Mesenchymal stem cell (in vitro differentiated cells and primary cell): ENCODE results near the gene NREP.
A peak's percentile ranks its signal among the peaks of the same experiment; 100 is the strongest.

Experiments
- DNase-seq: peaks from one replicate; pipeline ENCODE4 v3.0.0-alpha.2; 2013
- H2AFZ ChIP-seq: one replicate; pipeline ENCODE4 v1.6.1; 2013; ENCODE audit warnings: low read depth, mild to moderate bottlenecking, control low read depth, inconsistent platforms, low read length, moderate library complexity
- H2AK5ac ChIP-seq: 2 replicates; pipeline ENCODE4 v1.6.1; 2013; ENCODE audit warnings: low read length, moderate library complexity, mild to moderate bottlenecking, inconsistent platforms; ENCODE audit not compliant: severe bottlenecking
- H2BK120ac ChIP-seq: one replicate; pipeline ENCODE4 v1.6.1; 2013; ENCODE audit warnings: low read depth, mild to moderate bottlenecking, inconsistent platforms, low read length, moderate library complexity
- H2BK12ac ChIP-seq, 2 experiments: one replicate each; pipeline ENCODE4 v1.6.1; 2013; ENCODE audit warnings: inconsistent platforms in 2 of 2, low read length in 2 of 2, mild to moderate bottlenecking in 2 of 2, moderate library complexity in 2 of 2, control low read depth in 1 of 2
- H2BK15ac ChIP-seq: one replicate; pipeline ENCODE4 v1.6.1; 2013; ENCODE audit warnings: mild to moderate bottlenecking, low read depth, inconsistent platforms; ENCODE audit not compliant: poor library complexity, severe bottlenecking
- H2BK5ac ChIP-seq: 2 replicates; pipeline ENCODE4 v1.6.1; 2013; ENCODE audit warnings: low read depth, mild to moderate bottlenecking, low read length, control low read depth, inconsistent platforms; ENCODE audit not compliant: poor library complexity, severe bottlenecking
- H3K14ac ChIP-seq, 2 experiments: one replicate each; pipeline ENCODE4 v1.6.1; 2013; ENCODE audit warnings: inconsistent platforms in 2 of 2, low read length in 2 of 2, control low read depth in 1 of 2, mild to moderate bottlenecking in 1 of 2, moderate library complexity in 1 of 2
- H3K18ac ChIP-seq, 2 experiments: one replicate each; pipeline ENCODE4 v1.6.1; 2013; ENCODE audit warnings: inconsistent platforms in 2 of 2, low read length in 2 of 2, control low read depth in 1 of 2, low read depth in 1 of 2, mild to moderate bottlenecking in 1 of 2
- H3K23ac ChIP-seq, 2 experiments: one replicate each; pipeline ENCODE4 v1.6.1; 2013; ENCODE audit warnings: inconsistent platforms in 2 of 2, low read length in 2 of 2, mild to moderate bottlenecking in 2 of 2, moderate library complexity in 2 of 2, control low read depth in 1 of 2
- H3K27ac ChIP-seq: 2 replicates; pipeline ENCODE4 v1.5.1; 2013; ENCODE audit warnings: mild to moderate bottlenecking, moderate library complexity, low read length, control low read depth, inconsistent platforms; ENCODE audit not compliant: poor library complexity, severe bottlenecking
- H3K27me3 ChIP-seq, 2 experiments: 2 replicates each; pipeline versions ENCODE4 v1.6.1 to v1.7.0; 2013; ENCODE audit warnings: low read length in 2 of 2, mild to moderate bottlenecking in 2 of 2, moderate library complexity in 2 of 2, control low read depth in 1 of 2, inconsistent platforms in 1 of 2; ENCODE audit not compliant: control insufficient read depth in 1 of 2, insufficient read depth in 1 of 2
- H3K36me3 ChIP-seq, 2 experiments: 2 replicates each; pipeline versions ENCODE4 v1.6.1 to v1.7.0; 2013; ENCODE audit warnings: low read length in 2 of 2, control low read depth in 1 of 2, inconsistent platforms in 1 of 2, low read depth in 1 of 2, mild to moderate bottlenecking in 1 of 2; ENCODE audit not compliant: insufficient read depth in 2 of 2, control insufficient read depth in 1 of 2
- H3K4ac ChIP-seq, 2 experiments: one replicate each; pipeline ENCODE4 v1.6.1; 2013; ENCODE audit warnings: inconsistent platforms in 2 of 2, low read length in 2 of 2, mild to moderate bottlenecking in 2 of 2, moderate library complexity in 2 of 2, control low read depth in 1 of 2, low read depth in 1 of 2
- H3K4me1 ChIP-seq: 2 replicates; pipeline ENCODE4 v1.6.1; 2013; ENCODE audit warnings: low read depth, low read length, control low read depth; ENCODE audit not compliant: control insufficient read depth, insufficient read depth
- H3K4me2 ChIP-seq: 2 replicates; pipeline ENCODE4 v1.6.1; 2013; ENCODE audit warnings: low read length, mild to moderate bottlenecking, inconsistent platforms; ENCODE audit not compliant: poor library complexity, severe bottlenecking
- H3K4me3 ChIP-seq, 2 experiments: 2 replicates each; pipeline versions ENCODE4 v1.5.1 to v1.7.0; 2013; ENCODE audit warnings: low read length in 2 of 2, mild to moderate bottlenecking in 2 of 2, control low read depth in 1 of 2, low read depth in 1 of 2; ENCODE audit not compliant: insufficient read depth in 1 of 2
- H3K79me1 ChIP-seq: replicated peaks from 2 replicates; pipeline ENCODE4 v1.6.1; 2013; ENCODE audit warnings: mild to moderate bottlenecking, control low read depth, low read length, inconsistent platforms; ENCODE audit not compliant: poor library complexity, severe bottlenecking
- H3K9ac ChIP-seq: 2 replicates; pipeline ENCODE4 v1.7.0; 2013; ENCODE audit warnings: mild to moderate bottlenecking, low read length, moderate library complexity
- H3K9me3 ChIP-seq: 2 replicates; pipeline ENCODE4 v1.7.0; 2013; ENCODE audit warnings: mild to moderate bottlenecking, low read length; ENCODE audit not compliant: control insufficient read depth
- H4K8ac ChIP-seq: one replicate; pipeline ENCODE4 v1.6.1; 2013; ENCODE audit warnings: inconsistent platforms, mild to moderate bottlenecking, low read length, moderate library complexity
- H4K91ac ChIP-seq: one replicate; pipeline ENCODE4 v1.6.1; 2013; ENCODE audit warnings: mild to moderate bottlenecking, low read length, inconsistent platforms
- WGBS: methylation state at CpG from one replicate; pipeline ENCODE4 v1.1.7; 2013; ENCODE audit warnings: mixed read lengths; 5-methylcytosine and 5-hydroxymethylcytosine counted together

NREP gene

GRCh38 chr5:111743988-111744387, 13.0 kb downstream of the NREP start:
- Histone ChIP-seq H3K4me3 (no peak overlapping the region), H2BK120ac (no peak overlapping the region), H2AFZ (no peak overlapping the region), H4K91ac (no peak overlapping the region), H3K18ac (no peak overlapping the region), H3K23ac (no peak overlapping the region), H2BK5ac (no peak overlapping the region), H3K79me1 (peaks cover 6% of the 10 kb centered on the region), H2AK5ac (no peak overlapping the region), H3K36me3 (no peaks in the 10 kb centered on the region), H3K14ac (no peak overlapping the region), H3K27ac (peak overlapping the region; percentile 17), H3K4me2 (no peak overlapping the region), H4K8ac (no peak overlapping the region), H2BK12ac (no peak overlapping the region), H3K27me3 (no peaks in the 10 kb centered on the region), H3K4me1 (peaks cover 10% of the 10 kb centered on the region), H3K9me3 (no peaks in the 10 kb centered on the region), H2BK15ac (no peak overlapping the region), H3K9ac (peak overlapping the region; percentile 28), H3K4ac (no peak overlapping the region)
- DNase-seq, result peak; percentile 62
- 54% methylated on average over 2 of the region's 2 CpGs for WGBS

GRCh38 chr5:111743512-111743911, 13.5 kb downstream of the NREP start:
- Histone ChIP-seq H3K27me3 (no peaks in the 10 kb centered on the region), H3K36me3 (no peaks in the 10 kb centered on the region), H3K4me3 (no peak overlapping the region), H3K9ac (peak overlapping the region; percentile 28), H2BK120ac (no peak overlapping the region), H4K8ac (no peak overlapping the region), H2AFZ (no peak overlapping the region), H3K4ac (no peak overlapping the region), H3K23ac (no peak overlapping the region), H2BK12ac (no peak overlapping the region), H4K91ac (no peak overlapping the region), H3K4me1 (peaks cover 10% of the 10 kb centered on the region), H3K27ac (no peak overlapping the region), H3K4me2 (no peak overlapping the region), H3K14ac (no peak overlapping the region), H3K79me1 (peaks cover 6% of the 10 kb centered on the region), H3K18ac (no peak overlapping the region), H2BK15ac (no peak overlapping the region), H2BK5ac (no peak overlapping the region), H2AK5ac (no peak overlapping the region), H3K9me3 (no peaks in the 10 kb centered on the region)
- no peak for DNase-seq
- 100% methylated on average over 1 of the region's 2 CpGs for WGBS

DNA sequence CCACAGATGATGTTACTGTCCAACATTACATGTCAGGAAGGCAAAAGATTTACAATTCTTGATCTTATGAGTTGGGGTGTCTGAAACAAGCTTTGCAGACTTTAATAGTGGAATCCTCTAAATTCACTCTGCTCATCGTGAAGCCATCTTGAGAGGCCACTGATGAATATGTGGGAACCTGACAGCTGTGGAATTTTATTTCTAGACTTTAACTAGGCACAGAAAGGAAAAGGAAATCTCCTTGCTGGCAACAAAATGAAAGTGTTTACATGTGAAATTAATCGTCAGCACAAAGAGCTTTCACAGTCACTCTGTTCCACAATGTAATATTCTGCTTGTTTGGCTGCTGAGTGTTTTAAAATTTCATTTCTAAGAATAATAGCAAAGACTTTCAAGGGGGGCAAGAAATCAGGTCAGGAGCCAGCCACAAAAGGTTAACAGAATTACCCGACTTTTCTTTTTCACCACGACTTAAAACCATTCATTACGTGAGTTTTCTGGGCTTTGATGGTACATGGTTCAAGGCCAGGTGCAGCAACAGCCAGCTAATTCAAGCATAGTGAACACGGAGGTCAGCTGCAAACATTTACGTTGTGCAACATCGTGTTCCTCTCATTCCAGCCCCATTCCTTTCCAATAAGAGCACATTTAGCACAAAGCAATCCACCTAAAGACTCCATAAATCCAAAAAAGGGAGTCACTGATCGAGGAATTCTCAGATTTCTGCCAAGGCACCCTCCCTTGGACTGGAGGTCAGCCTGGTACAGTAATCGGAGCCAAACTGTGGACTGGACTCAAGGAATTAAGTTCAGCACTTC, 14.6 kb downstream of the NREP start:
- Histone ChIP-seq H3K27ac (peak overlapping the region; percentile 77), H3K4me1 (peaks cover 8% of the 10 kb centered on the region), H3K4me3 (peak overlapping the region in 1 of 2 experiments; percentile 3), H2BK15ac (no peak overlapping the region), H2AK5ac (no peak overlapping the region), H3K36me3 (no peaks in the 10 kb centered on the region), H3K14ac (no peak overlapping the region), H3K27me3 (no peaks in the 10 kb centered on the region), H4K91ac (no peak overlapping the region), H3K79me1 (peaks cover 6% of the 10 kb centered on the region), H3K4me2 (no peak overlapping the region), H2BK120ac (no peak overlapping the region), H2AFZ (no peak overlapping the region), H2BK5ac (no peak overlapping the region), H4K8ac (no peak overlapping the region), H2BK12ac (no peak overlapping the region), H3K9ac (peak overlapping the region; percentile 28), H3K23ac (no peak overlapping the region), H3K4ac (no peak overlapping the region), H3K9me3 (no peaks in the 10 kb centered on the region), H3K18ac (peak overlapping the region in 1 of 2 experiments; percentile 42)
- DNase-seq, result peak; percentile 46
- WGBS, result 65% methylated on average over 9 of the region's 10 CpGs

- Histone ChIP-seq H3K4me3 (no peak overlapping the region), H3K14ac (no peak overlapping the region), H2BK12ac (no peak overlapping the region), H3K27me3 (no peaks in the 10 kb centered on the region), H3K4ac (no peak overlapping the region), H4K91ac (no peak overlapping the region), H4K8ac (no peak overlapping the region), H2BK5ac (no peak overlapping the region), H3K36me3 (no peaks in the 10 kb centered on the region), H3K4me1 (peaks cover 8% of the 10 kb centered on the region), H3K27ac (no peak overlapping the region), H2AK5ac (no peak overlapping the region), H2BK120ac (no peak overlapping the region), H3K18ac (peak overlapping the region in 1 of 2 experiments; percentile 59), H3K4me2 (no peak overlapping the region), H2AFZ (no peak overlapping the region), H3K9me3 (no peaks in the 10 kb centered on the region), H3K9ac (no peak overlapping the region), H2BK15ac (no peak overlapping the region), H3K79me1 (peaks cover 6% of the 10 kb centered on the region), H3K23ac (no peak overlapping the region)
- WGBS, result 89% methylated on average over 3 of the region's 3 CpGs
- no peak for DNase-seq
These were observed 15.7 kb downstream of the NREP start for GRCh38 chr5:111741278-111741677.
